ENCODE measurements around the gene RNFT2. TPM values are rescaled to one million over a fixed set of nuclear protein-coding genes. Genes with fewer than 3 reads are reported as not detected.
A peak's percentile ranks its signal among the peaks of the same experiment; 100 is the strongest.
"Not testable (repeated sequence)": the region's sequence is repeated elsewhere in the genome, so short reads cannot be mapped to it uniquely, and the experiment has no call there.

Gene RNFT2
- total RNA-seq, 1 experiment from 2014 or later: 5.7 TPM

DNA sequence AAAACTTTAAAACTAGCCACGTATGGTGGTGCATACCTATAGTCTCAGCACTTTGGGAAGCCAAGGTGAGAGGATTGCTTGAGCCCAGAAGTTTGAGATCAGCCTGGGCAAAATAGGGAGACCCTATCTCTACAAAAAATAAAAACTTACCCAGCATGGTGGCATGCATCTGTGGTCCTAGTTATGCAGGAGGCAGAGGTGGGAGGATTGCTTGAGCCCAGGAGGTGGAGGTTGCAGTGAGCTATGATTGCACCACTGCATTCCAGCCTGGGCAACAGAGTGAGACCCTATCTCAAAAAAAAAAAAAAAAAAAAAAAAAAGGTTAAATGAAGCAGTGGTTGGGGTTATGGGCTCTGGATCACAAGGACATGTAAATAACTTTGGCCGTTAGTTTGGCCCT lies 4.7 kb downstream of the RNFT2 start:
- DNase-seq (ENCODE audit: low read depth): not testable (repeated sequence)

- no peak for DNase-seq (ENCODE audit: low read depth)
Observed at GRCh38 chr12:116744766-116745165, 6.7 kb downstream of the RNFT2 start.

DNA sequence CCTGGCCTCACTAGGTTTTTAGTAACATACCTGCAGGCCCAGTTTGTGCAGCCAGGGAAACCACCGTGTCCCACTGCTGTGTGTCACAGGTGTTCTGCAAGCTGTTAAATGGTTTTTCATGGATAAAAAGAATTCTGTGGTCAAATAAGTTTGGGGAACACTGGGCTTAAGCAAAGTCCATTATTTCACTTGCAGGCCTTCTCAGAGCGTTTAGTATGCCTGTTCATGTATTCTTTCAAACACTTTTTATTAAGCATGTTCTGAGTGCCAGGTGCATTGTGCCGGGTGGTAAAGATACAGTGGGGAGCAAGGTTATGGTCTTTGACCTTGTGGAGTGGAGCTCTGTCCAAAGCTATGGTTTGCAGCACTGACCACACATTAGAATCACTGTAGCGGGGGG lies 7.4 kb downstream of the RNFT2 start:
- DNase-seq (ENCODE audit: low read depth): no peak

DNA sequence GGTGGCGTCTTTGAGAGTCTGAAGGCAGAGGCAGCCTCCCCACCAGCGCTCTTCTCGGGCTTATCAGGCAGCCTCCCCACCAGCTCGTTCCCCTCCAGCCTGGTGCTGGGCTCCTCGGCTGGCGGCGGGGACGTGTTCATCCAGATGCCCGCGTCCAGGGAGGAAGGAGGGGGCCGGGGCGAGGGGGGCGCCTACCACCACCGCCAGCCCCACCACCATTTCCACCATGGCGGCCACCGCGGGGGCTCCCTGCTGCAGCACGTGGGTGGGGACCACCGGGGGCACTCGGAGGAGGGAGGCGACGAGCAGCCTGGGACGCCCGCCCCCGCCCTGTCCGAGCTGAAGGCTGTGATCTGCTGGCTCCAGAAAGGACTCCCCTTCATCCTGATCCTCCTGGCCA lies 11.8 kb downstream of the RNFT2 start:
- no peak for DNase-seq (ENCODE audit: low read depth)

GRCh38 chr12:116750298-116750697 lies 12.2 kb downstream of the RNFT2 start:
- DNase-seq (ENCODE audit: low read depth): no peak

GRCh38 chr12:116754097-116754496 lies 16.0 kb downstream of the RNFT2 start:
- not testable (repeated sequence) for DNase-seq (ENCODE audit: low read depth)

GRCh38 chr12:116754783-116755182 lies 16.7 kb downstream of the RNFT2 start:
- DNase-seq (ENCODE audit: low read depth): not testable (repeated sequence)

- no peak for DNase-seq (ENCODE audit: low read depth)
Observed at GRCh38 chr12:116759783-116760621, 21.9 kb downstream of the RNFT2 start.

GRCh38 chr12:116760622-116761020 lies 22.5 kb downstream of the RNFT2 start:
- DNase-seq (ENCODE audit: low read depth): no peak

- no peak for DNase-seq (ENCODE audit: low read depth)
Observed at GRCh38 chr12:116761499-116761898, 23.4 kb downstream of the RNFT2 start.

DNA sequence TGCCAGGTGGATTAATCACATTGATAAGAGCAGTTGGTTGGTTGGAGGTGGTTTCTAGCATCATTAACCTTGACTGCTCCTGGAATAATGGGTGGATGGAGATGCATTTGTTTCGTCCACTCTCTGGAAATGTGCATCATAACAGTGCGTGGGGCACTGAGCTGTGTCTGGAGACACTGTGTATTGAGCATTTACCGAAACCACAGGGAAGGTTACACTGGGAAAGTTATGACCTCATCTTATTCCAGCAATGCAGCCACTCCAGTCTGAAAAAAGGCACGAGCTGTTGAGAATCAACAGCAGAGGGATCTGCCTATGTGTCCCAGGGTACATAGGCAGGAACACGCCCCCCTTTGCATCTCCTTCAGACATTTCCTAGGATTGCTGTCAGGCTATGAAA lies 27.2 kb downstream of the RNFT2 start:
- no peak for DNase-seq (ENCODE audit: low read depth)

DNA sequence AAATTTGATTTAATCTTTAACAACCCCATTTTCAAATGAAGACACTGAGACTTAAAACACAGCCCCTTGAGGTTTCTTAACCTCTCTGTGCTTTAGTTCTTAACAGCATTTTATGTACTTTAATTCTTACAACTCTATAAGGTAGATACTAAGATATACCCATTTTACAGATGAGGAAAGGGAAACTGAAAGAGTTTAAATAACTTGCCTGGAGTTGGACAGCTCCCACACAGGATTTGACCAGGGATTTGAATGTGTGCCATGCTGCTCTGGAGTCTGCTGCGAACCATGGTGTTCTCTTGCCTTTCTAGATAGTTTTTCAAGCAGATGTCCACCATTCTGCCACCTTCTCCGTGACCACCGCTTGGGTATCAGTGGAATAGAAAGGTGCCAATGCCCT lies 28.2 kb downstream of the RNFT2 start:
- no peak for DNase-seq (ENCODE audit: low read depth)

DNA sequence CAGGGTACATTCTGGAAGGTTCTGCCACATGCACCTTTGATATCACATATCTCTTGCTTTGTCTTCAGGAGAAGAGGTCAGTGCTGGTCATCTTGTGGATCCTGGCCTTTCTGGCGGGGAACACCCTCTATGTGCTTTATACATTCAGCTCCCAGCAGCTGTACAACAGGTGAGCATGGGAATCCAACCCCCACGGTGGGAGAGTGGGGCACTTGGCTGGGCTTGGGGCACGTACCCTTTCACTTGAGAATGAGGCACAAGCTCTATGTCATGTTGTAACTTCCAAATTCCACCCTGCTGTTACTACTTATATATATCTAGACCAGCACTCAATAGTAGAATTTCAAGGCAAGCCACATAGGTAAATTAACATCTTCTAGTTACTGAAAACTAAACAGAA lies 28.6 kb downstream of the RNFT2 start:
- no peak for DNase-seq (ENCODE audit: low read depth)

DNA sequence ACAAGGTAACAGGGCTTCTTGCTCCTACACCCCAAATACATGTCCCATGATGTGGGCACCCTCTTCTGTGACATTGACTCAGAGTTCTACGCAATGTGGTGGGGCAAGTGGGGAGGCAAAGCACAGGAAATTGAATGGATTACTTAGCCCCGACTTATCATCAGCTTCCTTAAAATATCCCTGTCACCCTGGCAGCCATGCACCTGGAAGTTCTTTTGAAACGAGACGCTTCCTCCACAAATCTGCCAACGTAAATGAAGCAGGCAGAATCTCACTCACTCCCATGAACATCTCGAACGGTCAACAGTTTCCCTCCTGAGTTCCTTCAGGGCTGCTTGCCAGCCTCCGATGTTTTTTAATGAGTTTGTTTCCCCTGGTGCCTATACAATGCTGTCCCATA lies 33.5 kb downstream of the RNFT2 start:
- peak; percentile 9 for DNase-seq (ENCODE audit: low read depth)

GRCh38 chr12:116773276-116773731 lies 35.2 kb downstream of the RNFT2 start:
- DNase-seq (ENCODE audit: low read depth): no peak

DNA sequence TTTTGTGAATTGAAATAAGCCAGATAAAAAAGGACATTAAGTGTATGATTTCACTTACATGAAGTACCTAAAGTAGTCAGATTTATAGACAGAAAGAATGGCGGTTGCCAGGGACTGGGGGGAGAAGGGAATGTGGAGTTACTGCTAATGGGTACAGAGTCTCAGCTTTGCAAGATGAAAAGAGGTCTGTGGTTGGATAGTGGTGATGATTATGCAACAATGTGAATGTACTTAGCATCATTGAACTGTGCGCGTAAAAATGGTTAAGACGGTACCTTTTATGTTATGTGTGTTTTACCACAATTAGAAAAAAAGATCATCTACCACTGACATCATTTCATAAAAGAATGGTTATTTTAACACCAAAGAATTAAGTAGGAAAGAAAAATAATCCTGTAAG lies 35.9 kb downstream of the RNFT2 start:
- DNase-seq (ENCODE audit: low read depth): no peak

DNA sequence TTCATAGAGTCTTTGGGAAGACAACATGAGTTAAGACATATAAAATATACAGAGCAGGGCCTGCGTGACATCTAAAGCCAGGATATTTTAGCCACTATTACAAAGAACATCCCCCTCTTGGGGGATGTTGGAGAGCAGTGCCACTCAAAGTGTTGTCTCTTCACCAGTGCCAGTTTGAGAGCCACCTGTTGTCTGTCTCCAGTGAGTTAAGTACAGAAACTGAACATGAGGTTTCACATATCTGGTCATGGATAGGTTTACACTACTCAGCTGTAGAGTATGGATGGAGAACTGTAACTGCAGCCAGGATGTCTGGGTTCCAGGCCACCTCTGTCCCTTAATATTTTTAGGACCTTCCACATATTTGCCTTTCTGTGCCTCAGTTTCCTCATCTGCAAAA lies 39.1 kb downstream of the RNFT2 start:
- no peak for DNase-seq (ENCODE audit: low read depth)

- DNase-seq (ENCODE audit: low read depth): no peak
Observed at GRCh38 chr12:116779597-116779996, 41.5 kb downstream of the RNFT2 start.

GRCh38 chr12:116780942-116781341 lies 42.8 kb downstream of the RNFT2 start:
- DNase-seq (ENCODE audit: low read depth): no peak

GRCh38 chr12:116783525-116784237 lies 45.6 kb downstream of the RNFT2 start:
- no peak for DNase-seq (ENCODE audit: low read depth)

DNA sequence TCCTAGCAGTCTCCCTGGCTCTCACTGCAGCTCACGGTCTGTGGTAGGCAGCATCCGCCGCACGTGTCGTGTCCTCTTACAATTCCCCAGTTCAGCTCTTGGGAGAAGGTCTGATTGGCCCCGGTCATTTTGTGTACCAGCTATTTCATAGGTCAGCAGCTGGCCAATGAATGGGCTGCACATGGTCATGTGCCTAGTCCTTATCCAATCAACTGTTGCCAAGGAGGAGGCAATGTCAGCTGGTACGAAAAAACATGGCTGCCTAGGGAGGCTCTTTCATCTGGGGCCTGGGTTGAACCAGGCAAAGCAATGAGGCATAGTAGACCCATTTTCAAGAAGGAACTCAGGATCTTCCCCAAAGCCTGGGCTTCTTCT lies 46.1 kb downstream of the RNFT2 start:
- DNase-seq (ENCODE audit: low read depth): no peak

DNA sequence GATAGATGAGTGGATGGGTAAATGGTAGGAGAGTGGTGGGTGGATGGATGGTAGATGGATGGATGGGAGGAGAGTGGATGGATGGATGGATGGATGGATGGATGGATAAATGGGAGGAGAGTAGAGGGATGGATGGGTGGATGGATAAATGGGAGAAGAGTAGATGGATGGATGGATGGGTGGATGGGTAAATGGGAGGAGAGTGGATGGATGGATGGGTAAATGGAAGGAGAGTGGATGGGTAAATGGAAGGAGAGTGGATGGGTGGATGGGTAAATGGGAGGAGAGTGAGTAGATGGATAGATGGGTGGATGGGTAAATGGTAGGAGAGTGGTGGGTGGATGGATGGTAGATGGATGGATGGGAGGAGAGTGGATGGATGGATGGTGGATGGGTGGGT lies 51.4 kb downstream of the RNFT2 start:
- DNase-seq (ENCODE audit: low read depth): not testable (repeated sequence)

GRCh38 chr12:116790066-116790465 lies 52.0 kb downstream of the RNFT2 start:
- no peak for DNase-seq (ENCODE audit: low read depth)
